BJ (cell line): ENCODE data around the gene LRRC2. TPM values are rescaled to one million over a fixed set of nuclear protein-coding genes. Genes with fewer than 3 reads are reported as not detected.
"Not testable (repeated sequence)": the region's sequence is repeated elsewhere in the genome, so short reads cannot be mapped to it uniquely, and the experiment has no call there.

Source experiments
- CTCF ChIA-PET: fragments of 350-600 bp; formaldehyde crosslinking; extraction: SDS; loops from one replicate; lab custom pipeline; 2021; ENCODE audit warnings: antibody characterized with exemption, inconsistent platforms; lab: Yijun Ruan, JAX
- POLR2A ChIA-PET: fragments of 300-600 bp; sonication (Branson Sonifier 250); formaldehyde crosslinking; extraction: SDS; loops from one replicate; lab custom pipeline; 2021; ENCODE audit warnings: antibody characterized with exemption; lab: Charles Lee
- DNase-seq: peaks from one replicate; pipeline ENCODE4 v3.0.0-alpha.2; 2011; ENCODE audit warnings: low read depth
- H3K27me3 ChIP-seq: 2 replicates; pipeline ENCODE4 v1.6.0; 2011; ENCODE audit warnings: low read length; ENCODE audit not compliant: control insufficient read depth, insufficient read depth
- H3K36me3 ChIP-seq: 2 replicates; pipeline ENCODE4 v1.5.1; 2011; ENCODE audit warnings: low read length; ENCODE audit not compliant: control insufficient read depth, insufficient read depth
- H3K4me3 ChIP-seq: 2 replicates; pipeline ENCODE4 v1.5.1; 2011; ENCODE audit warnings: low read depth, mild to moderate bottlenecking, control low read depth, low read length
- CTCF ChIP-seq: IDR thresholded peaks from 2 replicates; pipeline ENCODE4 v1.5.1; 2011; ENCODE audit warnings: low read depth, mild to moderate bottlenecking, control low read depth, inconsistent platforms, low read length, moderate library complexity; ENCODE audit not compliant: insufficient read depth
- polyA plus RNA-seq: library from polyadenylated mRNA; depleted of rRNA; stranded (reverse); fragments of >200 nt; gene quantifications from 2 replicates; pipeline ENCODE4 v1.2.3, GENCODE V29; 2011

The LRRC2 gene
- polyA plus RNA-seq, 1 experiment: 0.55 TPM

DNA sequence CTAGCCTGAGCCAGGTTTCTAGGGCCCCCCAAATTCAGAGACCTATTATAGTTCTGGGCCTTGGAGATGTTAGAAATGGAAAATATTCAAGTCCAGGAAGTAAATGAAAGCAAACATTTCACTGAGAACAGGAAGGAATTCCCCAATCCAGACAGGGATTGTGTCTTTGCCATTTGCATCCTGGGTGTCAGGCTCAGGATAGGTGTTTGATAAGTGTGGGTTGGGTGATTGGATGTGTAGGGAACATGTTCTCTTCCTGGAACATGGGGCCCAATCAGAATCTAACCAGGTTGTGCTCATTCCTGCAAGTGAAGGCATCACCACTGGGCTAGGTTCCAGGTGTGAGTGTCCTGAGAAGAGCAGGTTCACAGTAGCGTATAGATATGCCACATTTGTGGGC lies 14.6 kb upstream of the LRRC2 start:
- TF ChIP-seq CTCF: no peak
- no peaks in the 10 kb centered on the region for H3K36me3 ChIP-seq
- ChIA-PET POLR2A (no interaction called here), CTCF (no interaction called here)
- DNase-seq: no peak
- H3K27me3 ChIP-seq: peaks cover 11% of the 10 kb centered on the region
- no peak overlapping the region for H3K4me3 ChIP-seq

DNA sequence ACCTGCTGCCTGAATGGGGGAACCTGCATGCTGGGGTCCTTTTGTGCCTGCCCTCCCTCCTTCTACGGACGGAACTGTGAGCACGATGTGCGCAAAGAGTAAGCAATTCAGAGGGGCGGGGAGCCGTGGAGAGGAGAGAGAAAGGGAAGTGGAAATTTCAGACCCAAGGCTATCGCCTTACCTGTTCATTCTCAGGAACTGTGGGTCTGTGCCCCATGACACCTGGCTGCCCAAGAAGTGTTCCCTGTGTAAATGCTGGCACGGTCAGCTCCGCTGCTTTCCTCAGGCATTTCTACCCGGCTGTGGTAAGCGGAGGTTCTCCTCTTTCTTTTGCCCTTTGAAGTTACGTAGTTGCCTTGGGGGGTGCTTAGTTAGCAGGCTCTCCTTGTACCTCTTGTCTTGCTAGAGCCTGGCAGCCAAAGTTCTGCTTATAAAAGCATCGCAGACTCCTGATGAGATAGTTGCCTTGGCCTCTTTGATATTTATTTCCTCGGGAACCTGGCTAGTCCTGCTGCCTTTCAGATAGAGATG lies 13.7 kb upstream of the LRRC2 start:
- CTCF ChIA-PET: no interaction called here
- DNase-seq: no peak
- H3K36me3 ChIP-seq: no peaks in the 10 kb centered on the region
- peaks cover 4% of the 10 kb centered on the region for H3K27me3 ChIP-seq
- no peak for TF ChIP-seq CTCF
- POLR2A ChIA-PET: no interaction called here
- H3K4me3 ChIP-seq: no peak overlapping the region

GRCh38 chr3:46578973-46579755 lies 13.1 kb upstream of the LRRC2 start:
- POLR2A ChIA-PET: no interaction called here
- H3K4me3 ChIP-seq: no peak overlapping the region
- DNase-seq: no peak
- H3K36me3 ChIP-seq: no peaks in the 10 kb centered on the region
- CTCF ChIA-PET: no interaction called here
- no peak for TF ChIP-seq CTCF
- H3K27me3 ChIP-seq: peaks cover 4% of the 10 kb centered on the region

DNA sequence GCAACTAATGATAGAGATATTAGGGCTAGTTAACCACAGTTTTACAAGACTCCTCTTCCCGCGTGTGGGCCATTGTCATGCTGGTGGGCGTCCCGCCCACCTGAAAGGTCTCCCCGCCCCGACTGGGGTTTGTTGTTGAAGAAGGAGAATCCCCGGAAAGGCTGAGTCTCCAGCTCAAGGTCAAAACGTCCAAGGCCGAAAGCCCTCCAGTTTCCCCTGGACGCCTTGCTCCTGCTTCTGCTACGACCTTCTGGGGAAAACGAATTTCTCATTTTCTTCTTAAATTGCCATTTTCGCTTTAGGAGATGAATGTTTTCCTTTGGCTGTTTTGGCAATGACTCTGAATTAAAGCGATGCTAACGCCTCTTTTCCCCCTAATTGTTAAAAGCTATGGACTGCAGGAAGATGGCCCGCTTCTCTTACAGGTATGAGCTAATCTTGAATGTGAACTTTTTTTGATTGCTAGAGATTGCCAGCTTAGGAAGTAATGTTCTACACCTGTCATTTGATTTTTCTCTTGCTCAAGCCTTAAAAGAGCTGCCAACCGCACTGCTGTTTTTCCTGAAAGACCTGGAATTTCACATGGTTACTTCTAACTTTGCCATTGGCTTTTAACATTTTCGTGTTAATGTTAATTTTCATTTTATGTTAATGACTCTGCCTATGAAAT lies 11.6 kb upstream of the LRRC2 start:
- H3K4me3 ChIP-seq, CTCF ChIA-PET, H3K27me3 ChIP-seq, DNase-seq, POLR2A ChIA-PET, H3K36me3 ChIP-seq: not testable (repeated sequence)

- no peak for DNase-seq
- Histone ChIP-seq H3K36me3 (no peaks in the 10 kb centered on the region), H3K4me3 (no peak overlapping the region), H3K27me3 (peaks cover 5% of the 10 kb centered on the region)
- ChIA-PET POLR2A (no interaction called here), CTCF (no interaction called here)
- no peak for TF ChIP-seq CTCF
Observed at GRCh38 chr3:46576879-46577278, 10.8 kb upstream of the LRRC2 start.
